Kidney epithelial cell (primary cell): ENCODE results near the gene GOLGA8J. TPM values are rescaled to one million over a fixed set of nuclear protein-coding genes. Genes with fewer than 3 reads are reported as not detected.

Experiments used
- DNase-seq: peaks from one replicate; pipeline ENCODE4 v3.0.0-alpha.2; 2010; ENCODE audit warnings: low read depth
- H3K27me3 ChIP-seq: 2 replicates; pipeline ENCODE4 v1.6.0; 2011; ENCODE audit warnings: low read length; ENCODE audit not compliant: control insufficient read depth, insufficient read depth
- H3K36me3 ChIP-seq: 2 replicates; pipeline ENCODE4 v1.5.1; 2011; ENCODE audit warnings: low read length; ENCODE audit not compliant: control insufficient read depth, insufficient read depth
- H3K4me3 ChIP-seq: 2 replicates; pipeline ENCODE4 v1.5.1; 2011; ENCODE audit warnings: low read depth, mild to moderate bottlenecking, control low read depth, low read length
- CTCF ChIP-seq: IDR thresholded peaks from 2 replicates; pipeline ENCODE4 v1.5.1; 2011; ENCODE audit warnings: mild to moderate bottlenecking, moderate library complexity, low read length, control low read depth, inconsistent platforms; ENCODE audit not compliant: insufficient read depth, poor library complexity, severe bottlenecking
- total RNA-seq: library from RNA; depleted of rRNA; stranded (reverse); fragments of >200 nt; gene quantifications from 2 replicates; pipeline ENCODE4 v1.2.3, GENCODE V29; 2015

The GOLGA8J gene
- total RNA-seq, 1 donor from 2014 or later = not detected

GRCh38 chr15:30046430-30046829 is 36.3 kb upstream of the GOLGA8J start:
- H3K27me3 ChIP-seq = no peaks in the 10 kb centered on the region
- H3K4me3 ChIP-seq = no peak overlapping the region
- DNase-seq = no peak

GRCh38 chr15:30055604-30056003 is 27.2 kb upstream of the GOLGA8J start:
- DNase-seq = no peak
- H3K4me3 ChIP-seq = no peak overlapping the region
- no peaks in the 10 kb centered on the region for H3K36me3 ChIP-seq
- TF ChIP-seq CTCF = no peak
- H3K27me3 ChIP-seq = no peaks in the 10 kb centered on the region

More at GRCh38 chr15:30046430-30046829, 36.3 kb upstream of the GOLGA8J start:
- no peak for TF ChIP-seq CTCF
- H3K36me3 ChIP-seq = no peaks in the 10 kb centered on the region

GRCh38 chr15:30056166-30056565 is 26.6 kb upstream of the GOLGA8J start:
- Histone ChIP-seq H3K36me3 (no peaks in the 10 kb centered on the region), H3K27me3 (no peaks in the 10 kb centered on the region), H3K4me3 (no peak overlapping the region)
- DNase-seq = no peak
- no peak for TF ChIP-seq CTCF

- no peaks in the 10 kb centered on the region for H3K36me3 ChIP-seq
- no peak for TF ChIP-seq CTCF
- DNase-seq = no peak
- H3K27me3 ChIP-seq = no peaks in the 10 kb centered on the region
- no peak overlapping the region for H3K4me3 ChIP-seq
These were observed 23.0 kb upstream of the GOLGA8J start for GRCh38 chr15:30059771-30060170.

GRCh38 chr15:30062881-30063280 is 19.9 kb upstream of the GOLGA8J start:
- Histone ChIP-seq H3K27me3 (no peaks in the 10 kb centered on the region), H3K4me3 (no peak overlapping the region), H3K36me3 (no peaks in the 10 kb centered on the region)
- no peak for TF ChIP-seq CTCF
- no peak for DNase-seq

- H3K36me3 ChIP-seq = no peaks in the 10 kb centered on the region
- no peak overlapping the region for H3K4me3 ChIP-seq
- no peaks in the 10 kb centered on the region for H3K27me3 ChIP-seq
- DNase-seq = no peak
- no peak for TF ChIP-seq CTCF
These were observed 18.8 kb upstream of the GOLGA8J start for GRCh38 chr15:30063835-30064546.
